Myometrial cell (primary cell): ENCODE measurements around the gene RNF126. TPM values are rescaled to one million over a fixed set of nuclear protein-coding genes. Genes with fewer than 3 reads are reported as not detected.

Experiments
- total RNA-seq: library from RNA; depleted of rRNA; stranded (reverse); fragments of >200 nt; gene quantifications from 2 replicates; pipeline ENCODE4 v1.2.3, GENCODE V29; 2015

Gene RNF126
- total RNA-seq = 65.7 and 83.5 TPM in 2 replicates

GRCh38 chr19:662962-663681 lies at the start of gene RNF126:
RNF126 (minus strand) TSS chr19:663214; CDS start chr19:663121, 93 bp downstream.

GRCh38 chr19:708154-709143 lies 45.4 kb upstream of the RNF126 start, which contains the start of gene PALM:
PALM (plus strand) TSS chr19:708935; CDS start chr19:709147, 212 bp downstream.

GRCh38 chr19:695352-695949 lies 32.4 kb upstream of the RNF126 start, which contains the start of gene PRSS57:
PRSS57 (minus strand) TSS chr19:695452; CDS start chr19:695430, 22 bp downstream.

GRCh38 chr19:676339-677105 lies 13.5 kb upstream of the RNF126 start, which contains the start of gene FSTL3:
FSTL3 (plus strand) TSS chr19:676392; CDS start chr19:676424, 32 bp downstream.

GRCh38 chr19:639253-640160 lies 23.5 kb downstream of the RNF126 start, which contains the start of gene FGF22:
FGF22 (plus strand) TSS chr19:639879; CDS start chr19:639926, 47 bp downstream.

GRCh38 chr19:633068-633785 lies 29.8 kb downstream of the RNF126 start, which contains the start of gene POLRMT:
POLRMT (minus strand) TSS chr19:633537; CDS start chr19:633512, 25 bp downstream.

Other genes with a start within 250 kb of the RNF126 start
- under 0.01 TPM in 1 of 2 replicates, not detected in the other for gene SHC2, start 202.2 kb downstream of the RNF126 start, total RNA-seq
- 0.18 TPM in 1 of 2 replicates, not detected in the other for gene MADCAM1, start 166.7 kb downstream of the RNF126 start, total RNA-seq
- gene TPGS1, start 155.7 kb downstream of the RNF126 start, total RNA-seq = 36.0 and 58.5 TPM in 2 replicates
- gene CDC34, start 131.5 kb downstream of the RNF126 start, total RNA-seq = 49.8 and 59.4 TPM in 2 replicates
- not detected in 2 replicates for gene GZMM, start 119.2 kb downstream of the RNF126 start, total RNA-seq
- 709 and 859 TPM in 2 replicates for gene BSG, start 90.6 kb downstream of the RNF126 start, total RNA-seq
- 1.2 TPM in 2 replicates for gene HCN2, start 73.3 kb downstream of the RNF126 start, total RNA-seq
- gene POLRMT, start 29.7 kb downstream of the RNF126 start, total RNA-seq = 33.4 and 34.7 TPM in 2 replicates
- gene FGF22, start 23.3 kb downstream of the RNF126 start, total RNA-seq = not detected in 2 replicates
- gene FSTL3, start 13.2 kb upstream of the RNF126 start, total RNA-seq = 68.0 and 111 TPM in 2 replicates
- gene PRSS57, start 32.2 kb upstream of the RNF126 start, total RNA-seq = not detected in 2 replicates
- 0.35 and 6.3 TPM in 2 replicates for gene PALM, start 45.7 kb upstream of the RNF126 start, total RNA-seq
- gene MISP, start 87.9 kb upstream of the RNF126 start, total RNA-seq = 0.86 TPM in 1 of 2 replicates, not detected in the other
- gene PTBP1, start 134.2 kb upstream of the RNF126 start, total RNA-seq = 250 and 351 TPM in 2 replicates
- gene PLPPR3, start 158.7 kb upstream of the RNF126 start, total RNA-seq = 0.35 and 0.58 TPM in 2 replicates
- not detected in 2 replicates for gene AZU1, start 164.6 kb upstream of the RNF126 start, total RNA-seq
- not detected in 2 replicates for gene PRTN3, start 177.8 kb upstream of the RNF126 start, total RNA-seq
- gene ELANE, start 189.1 kb upstream of the RNF126 start, total RNA-seq = not detected in 2 replicates
- 2.0 and 5.7 TPM in 2 replicates for gene CFD, start 196.4 kb upstream of the RNF126 start, total RNA-seq
- 35.4 and 44.7 TPM in 2 replicates for gene MED16, start 230.0 kb upstream of the RNF126 start, total RNA-seq
- not detected in 2 replicates for gene RNU6-9, start 230.3 kb upstream of the RNF126 start, total RNA-seq